Breast epithelium (tissue), 4 donors: ENCODE results near the gene APMAP. TPM values are rescaled to one million over a fixed set of nuclear protein-coding genes. Genes with fewer than 3 reads are reported as not detected.

ENCODE experiments used
- DNase-seq, 2 donors: peaks; one replicate each; pipeline ENCODE4 v3.0.0-alpha.2; 2019; ENCODE audit warnings: low spot score in 2 of 2
- H3K27ac ChIP-seq, 2 donors: fragments of 200-600 bp; sonication (generic) in 1 of 2; one replicate each; pipeline ENCODE4 v1.5.1; 2016 to 2019; ENCODE audit warnings: mild to moderate bottlenecking in 1 of 2
- H3K27me3 ChIP-seq, 2 donors: fragments of 200-600 bp; sonication (generic) in 1 of 2; one replicate each; pipeline versions ENCODE4 v1.5.1 to v1.6.0; 2017 to 2019; ENCODE audit warnings: control low read depth in 1 of 2, mild to moderate bottlenecking in 1 of 2
- H3K36me3 ChIP-seq: fragments of 200-600 bp; one replicate; pipeline ENCODE4 v1.5.1; 2019
- H3K4me1 ChIP-seq, 2 donors: fragments of 200-600 bp; sonication (generic); one replicate each; pipeline ENCODE4 v1.5.1; 2016 to 2019; ENCODE audit warnings: control low read depth in 1 of 2
- H3K4me3 ChIP-seq, 3 donors: fragments of 200-600 bp; sonication (generic); 1 replicate in 2 of 3; 2 replicates in 1 of 3; pipeline ENCODE4 v1.5.1; 2016 to 2019; ENCODE audit warnings: mild to moderate bottlenecking in 3 of 3, moderate library complexity in 2 of 3
- H3K9me3 ChIP-seq, 2 donors: fragments of 200-600 bp; sonication (generic) in 1 of 2; one replicate each; pipeline ENCODE4 v1.5.1; 2016 to 2019; ENCODE audit warnings: control low read depth in 1 of 2
- CTCF ChIP-seq, 3 donors: fragments of 450-650 bp; IDR thresholded peaks; one replicate each; pipeline ENCODE4 v1.5.1; 2016 to 2017; ENCODE audit warnings: antibody characterized with exemption in 3 of 3, mild to moderate bottlenecking in 3 of 3, moderate library complexity in 3 of 3
- POLR2A ChIP-seq: fragments of 450-650 bp; IDR thresholded peaks from one replicate; pipeline ENCODE4 v1.6.1; 2016; ENCODE audit warnings: antibody characterized with exemption, mild to moderate bottlenecking, moderate library complexity
- POLR2AphosphoS5 ChIP-seq, 3 donors: sonication (generic); formaldehyde crosslinking; IDR thresholded peaks; one replicate each; pipeline ENCODE4 v1.6.1; 2017; ENCODE audit warnings: antibody characterized with exemption in 3 of 3
- intact Hi-C: fragments of 100-400 bp; cut with DNase I; formaldehyde crosslinking; loops from one replicate; pipeline ENCODE4 v1.15.1; 2023; ENCODE audit warnings: low total_unique reads
- total RNA-seq, 3 donors: library from RNA; depleted of rRNA; stranded (reverse); fragments of >200 nt; gene quantifications; one replicate each; pipeline ENCODE4 v1.1.0, GENCODE V29; 2016

APMAP gene
- total RNA-seq, 3 donors from 2014 or later, result 83.2 to 184 (median 101) TPM

GRCh38 chr20:24966317-24967012 lies 26.1 kb downstream of the APMAP start:
- no peak overlapping the region for H3K27ac ChIP-seq
- no peaks in the 10 kb centered on the region for H3K27me3 ChIP-seq
- TF ChIP-seq CTCF (IDR thresholded peaks at IDR 0.05) (no peak), POLR2AphosphoS5 (IDR thresholded peaks at IDR 0.05) (no peak), POLR2A (no peak)
- no peaks in the 10 kb centered on the region for H3K9me3 ChIP-seq
- intact Hi-C loops, result no loop called here
- no peak overlapping the region for H3K4me3 ChIP-seq
- no peaks in the 10 kb centered on the region for H3K36me3 ChIP-seq
- no peak for DNase-seq
- no peaks in the 10 kb centered on the region for H3K4me1 ChIP-seq

- intact Hi-C loops, result no loop called here
- Histone ChIP-seq H3K27me3 (no peaks in the 10 kb centered on the region), H3K9me3 (no peaks in the 10 kb centered on the region), H3K27ac (no peak overlapping the region), H3K36me3 (no peaks in the 10 kb centered on the region), H3K4me3 (no peak overlapping the region), H3K4me1 (no peaks in the 10 kb centered on the region)
- DNase-seq, result no peak
- TF ChIP-seq CTCF (IDR thresholded peaks at IDR 0.05) (no peak), POLR2AphosphoS5 (IDR thresholded peaks at IDR 0.05) (no peak), POLR2A (no peak)
These were observed 27.3 kb downstream of the APMAP start for GRCh38 chr20:24965065-24965919.

GRCh38 chr20:24964506-24964840 lies 28.1 kb downstream of the APMAP start:
- no peak overlapping the region for H3K27ac ChIP-seq
- intact Hi-C loops, result no loop called here
- no peak for DNase-seq
- no peak overlapping the region for H3K4me3 ChIP-seq
- TF ChIP-seq POLR2A, result no peak
- no peaks in the 10 kb centered on the region for H3K4me1 ChIP-seq
- no peaks in the 10 kb centered on the region for H3K36me3 ChIP-seq
- no peaks in the 10 kb centered on the region for H3K27me3 ChIP-seq
- no peaks in the 10 kb centered on the region for H3K9me3 ChIP-seq

- no peaks in the 10 kb centered on the region for H3K36me3 ChIP-seq
These were observed 28.7 kb downstream of the APMAP start for GRCh38 chr20:24963672-24964505.

More at GRCh38 chr20:24963672-24964505, 28.7 kb downstream of the APMAP start:
- intact Hi-C loops, result no loop called here
- H3K27me3 ChIP-seq, result no peaks in the 10 kb centered on the region
- H3K4me3 ChIP-seq, result no peak overlapping the region
- DNase-seq, result no peak
- H3K27ac ChIP-seq, result no peak overlapping the region
- H3K4me1 ChIP-seq, result no peaks in the 10 kb centered on the region
- no peak for TF ChIP-seq CTCF (IDR thresholded peaks at IDR 0.05)
- TF ChIP-seq POLR2A, result no peak
- TF ChIP-seq POLR2AphosphoS5 (IDR thresholded peaks at IDR 0.05), result no peak
- H3K9me3 ChIP-seq, result no peaks in the 10 kb centered on the region
